GM12878 (cell line): ENCODE measurements around the gene DCK. TPM values are rescaled to one million over a fixed set of nuclear protein-coding genes. Genes with fewer than 3 reads are reported as not detected.

Experiments used
- ATAC-seq: fragments of 200-7000 bp; cut with Tn5 transposase; 3 replicates; pipeline ENCODE4 v1.9.1; 2020; ENCODE audit warnings: mild to moderate bottlenecking, moderate library complexity
- BruUV-seq: library from RNA; stranded (reverse); fragments of 400-500 nt; replicated peaks from 2 replicates; lab custom pipeline; 2021; lab: Mats Ljungman, UMichigan
- CTCF ChIA-PET: fragments of 300-600 bp; sonication (Branson Sonifier 250); formaldehyde crosslinking; extraction: SDS; loops from one replicate; lab custom pipeline; 2021; ENCODE audit warnings: inconsistent platforms; lab: Yijun Ruan, JAX
- POLR2A ChIA-PET: fragments of 350-600 bp; formaldehyde crosslinking; extraction: SDS; loops from one replicate; lab custom pipeline; 2021; ENCODE audit warnings: inconsistent platforms; lab: Charles Lee
- RAD21 ChIA-PET: fragments of 300-600 bp; sonication (Branson Sonifier 250); formaldehyde crosslinking; loops from one replicate; lab custom pipeline; 2023; ENCODE audit warnings: antibody characterized with exemption; ENCODE audit not compliant: unreplicated experiment; lab: Charles Lee
- SMC1A ChIA-PET: fragments of 300-600 bp; sonication (Branson Sonifier 250); formaldehyde crosslinking; loops from one replicate; lab custom pipeline; 2023; ENCODE audit not compliant: unreplicated experiment, uncharacterized antibody; lab: Charles Lee
- DNase-seq: peaks from one replicate; pipeline ENCODE4 v3.0.0-alpha.2; 2011; ENCODE audit warnings: low read depth, low spot score
- FAIRE-seq: peaks from 3 replicates; lab custom pipeline; 2011; peaks lifted over from hg19 to GRCh38; lab: Jason Lieb, UNC
- H2AFZ ChIP-seq: 2 replicates; pipeline ENCODE4 v1.6.0; 2011; ENCODE audit warnings: low read depth, low read length, control low read depth; ENCODE audit not compliant: control insufficient read depth
- H3K27ac ChIP-seq: 2 replicates; pipeline ENCODE4 v1.5.1; 2011; ENCODE audit warnings: control low read depth; ENCODE audit not compliant: control insufficient read depth, insufficient read depth
- H3K27me3 ChIP-seq, 2 experiments: replicated peaks in 1 of 2; 2 replicates each; pipeline versions ENCODE4 v1.6.0 to v1.6.1; 2011; ENCODE audit warnings: low read length in 1 of 2; ENCODE audit not compliant: control insufficient read depth in 2 of 2, insufficient read depth in 2 of 2
- H3K36me3 ChIP-seq, 2 experiments: 2 replicates each; pipeline ENCODE4 v1.5.1; 2011; ENCODE audit warnings: low read length in 1 of 2; ENCODE audit not compliant: control insufficient read depth in 2 of 2, insufficient read depth in 2 of 2
- H3K4me1 ChIP-seq: 2 replicates; pipeline ENCODE4 v1.6.1; 2011; ENCODE audit warnings: mild to moderate bottlenecking, low read length, moderate library complexity, mixed read lengths; ENCODE audit not compliant: control insufficient read depth, insufficient read depth
- H3K4me2 ChIP-seq: 2 replicates; pipeline ENCODE4 v1.6.0; 2011; ENCODE audit warnings: control low read depth; ENCODE audit not compliant: control insufficient read depth, insufficient read depth
- H3K4me3 ChIP-seq: fragments of 200-600 bp; sonication (generic); 2 replicates; pipeline ENCODE4 v1.5.1; 2016
- H3K79me2 ChIP-seq: 2 replicates; pipeline ENCODE4 v1.6.0; 2011; ENCODE audit warnings: low read length; ENCODE audit not compliant: control insufficient read depth, insufficient read depth
- H3K9ac ChIP-seq: 2 replicates; pipeline ENCODE4 v1.8.0; 2011; ENCODE audit warnings: low read length, control low read depth, mixed read lengths; ENCODE audit not compliant: control insufficient read depth, insufficient read depth
- H3K9me3 ChIP-seq: replicated peaks from 3 replicates; pipeline ENCODE4 v1.5.1; 2011; ENCODE audit warnings: mild to moderate bottlenecking, low read length; ENCODE audit not compliant: control insufficient read depth, insufficient read depth
- H4K20me1 ChIP-seq: 2 replicates; pipeline ENCODE4 v1.6.0; 2011; ENCODE audit not compliant: control insufficient read depth, insufficient read depth
- KAT2A ChIP-seq: conservative IDR thresholded peaks from 2 replicates; pipeline ENCODE4 v1.6.1; 2011; ENCODE audit warnings: low read depth, low read length; ENCODE audit not compliant: control insufficient read depth
- ZBTB40 ChIP-seq: fragments of 450-650 bp; IDR thresholded peaks from 2 replicates; pipeline ENCODE4 v1.6.1; 2016; ENCODE audit warnings: mild to moderate bottlenecking, moderate library complexity, borderline replicate concordance
- WGBS: methylation state at CpG from one replicate; pipeline ENCODE4 v1.1.6; 2016; ENCODE audit warnings: low lambda C conversion rate; ENCODE audit not compliant: insufficient replicate concordance, insufficient coverage; ENCODE audit errors: missing lambda C conversion rate; 5-methylcytosine and 5-hydroxymethylcytosine counted together
- in situ Hi-C: fragments of 300-500 bp; cut with MboI; formaldehyde crosslinking; loops from 9 replicates; pipeline ENCODE4 v1.14.3; 2018; ENCODE audit warnings: mixed read lengths
- intact Hi-C: fragments of 100-400 bp; cut with micrococcal nuclease; formaldehyde crosslinking; loops from one replicate; pipeline ENCODE4 v1.14.2; 2022; ENCODE audit not compliant: unreplicated experiment
- polyA plus RNA-seq, 11 experiments: library from polyadenylated mRNA; depleted of rRNA in 4 of 11; unstranded in 6 of 11; stranded (reverse) in 5 of 11; fragments of >200 nt; fragmentation: Nextera tagmentation in 4 of 11; fragmentation: Illumina TruSeq in 1 of 11; extraction: Ambion mirVana in 4 of 11; extraction: Trizol in 1 of 11; gene quantifications; 1 replicate in 1 of 11; 2 replicates in 10 of 11; pipeline versions ENCODE4 v1.2.1 to v1.2.3, GENCODE V29; 2011 to 2016; ENCODE audit warnings: inconsistent platforms in 2 of 11, missing spikeins in 2 of 11, low read depth in 1 of 11
- total RNA-seq, 4 experiments: library from RNA; depleted of rRNA in 3 of 4; stranded (reverse); fragments of >200 nt in 3 of 4; fragmentation: Illumina TruSeq in 1 of 4; extraction: Trizol in 1 of 4; gene quantifications; 2 replicates each; pipeline versions ENCODE4 v1.2.1 to v1.2.3, GENCODE V29; 2013 to 2021

DCK gene
- total and polyA plus RNA-seq, 10 of the 15 experiments (the other 5 are each of a cell fraction or from before 2014, with no cell fraction given) = 20.0 to 69.4 (median 26.2) TPM

GRCh38 chr4:71027611-71028010, 34.2 kb downstream of the DCK start:
- no peaks in the 10 kb centered on the region for H3K9me3 ChIP-seq
- RAD21 ChIA-PET = no interaction called here
- intact Hi-C loops = no loop called here
- no peak overlapping the region for H3K4me3 ChIP-seq
- no peak for FAIRE-seq
- H3K27me3 ChIP-seq = no peaks in the 10 kb centered on the region
- CTCF ChIA-PET = no interaction called here
- TF ChIP-seq KAT2A (no peak), ZBTB40 (no peak)
- TF ChIP-seq, all 136 proteins: peak for 0
- H3K36me3 ChIP-seq = peaks cover 0 to 22% of the 10 kb centered on the region in 2 experiments
- no peaks in the 10 kb centered on the region for H4K20me1 ChIP-seq
- ChIA-PET POLR2A (interaction anchor here (0.6 to 1.0 kb wide), 2 partner anchors 31 to 180 kb away, joined by 3 to 4 read pairs; no protein-coding TSS in a partner anchor), SMC1A (interaction anchor here (0.8 kb wide), 1 partner anchor 32 kb away, joined by 3 read pairs; no protein-coding TSS in a partner anchor)
- no peak overlapping the region for H3K27ac ChIP-seq
- no peak overlapping the region for H3K4me2 ChIP-seq
- H3K79me2 ChIP-seq = no peaks in the 10 kb centered on the region
- H3K4me1 ChIP-seq = no peaks in the 10 kb centered on the region
- ATAC-seq (no peak), DNase-seq (no peak)
- BruUV-seq = no TSS peak
- 100% methylated on average over 1 of the region's 1 CpG for WGBS
- H3K9ac ChIP-seq = no peak overlapping the region
- in situ Hi-C loops = no loop called here
- H2AFZ ChIP-seq = no peak overlapping the region
